Liver (tissue), 9 donors: Measurements from ENCODE around the gene ROM1. TPM values are rescaled to one million over a fixed set of nuclear protein-coding genes. Genes with fewer than 3 reads are reported as not detected.

Experiments used
- DNase-seq: peaks from one replicate; pipeline ENCODE4 v3.0.0-alpha.2; 2017; ENCODE audit warnings: low spot score
- H3K27ac ChIP-seq, 2 donors: one replicate each; pipeline ENCODE4 v1.7.0; 2013; ENCODE audit warnings: inconsistent platforms in 2 of 2, low read length in 2 of 2, control low read depth in 1 of 2, low read depth in 1 of 2, mild to moderate bottlenecking in 1 of 2
- H3K27me3 ChIP-seq, 4 donors: one replicate each; pipeline versions ENCODE4 v1.6.1 to v1.7.0; 2013; ENCODE audit warnings: low read length in 3 of 4, inconsistent platforms in 1 of 4, mild to moderate bottlenecking in 1 of 4, moderate library complexity in 1 of 4; ENCODE audit not compliant: control insufficient read depth in 4 of 4, insufficient read depth in 4 of 4
- H3K36me3 ChIP-seq, 4 donors: one replicate each; pipeline versions ENCODE4 v1.6.1 to v1.7.0; 2013; ENCODE audit warnings: low read length in 3 of 4, mild to moderate bottlenecking in 3 of 4, low read depth in 1 of 4, moderate library complexity in 1 of 4; ENCODE audit not compliant: control insufficient read depth in 4 of 4, insufficient read depth in 3 of 4
- H3K4me1 ChIP-seq, 4 donors: one replicate each; pipeline versions ENCODE4 v1.6.1 to v1.7.0; 2013; ENCODE audit warnings: low read length in 3 of 4, mild to moderate bottlenecking in 3 of 4, moderate library complexity in 1 of 4; ENCODE audit not compliant: control insufficient read depth in 4 of 4, insufficient read depth in 4 of 4
- H3K4me3 ChIP-seq, 3 donors: one replicate each; pipeline versions ENCODE4 v1.6.1 to v1.7.0; 2013; ENCODE audit warnings: low read length in 3 of 3, control low read depth in 1 of 3, low read depth in 1 of 3, mild to moderate bottlenecking in 1 of 3
- H3K9ac ChIP-seq, 2 donors: one replicate each; pipeline ENCODE4 v1.7.0; 2013; ENCODE audit warnings: low read length in 2 of 2, mild to moderate bottlenecking in 2 of 2, moderate library complexity in 2 of 2, control low read depth in 1 of 2, low read depth in 1 of 2
- H3K9me3 ChIP-seq, 4 donors: one replicate each; pipeline versions ENCODE4 v1.6.1 to v1.7.0; 2013; ENCODE audit warnings: low read length in 3 of 4; ENCODE audit not compliant: control insufficient read depth in 4 of 4
- EGR1 ChIP-seq, 2 donors: IDR thresholded peaks; 2 replicates each; pipeline ENCODE4 v1.6.1; 2016 to 2018; ENCODE audit warnings: antibody characterized with exemption in 2 of 2, low read depth in 2 of 2
- FOXA1 ChIP-seq: IDR thresholded peaks from 2 replicates; pipeline ENCODE4 v1.6.1; 2016; ENCODE audit warnings: antibody characterized with exemption
- FOXA2 ChIP-seq: IDR thresholded peaks from 2 replicates; pipeline ENCODE4 v1.6.1; 2016; ENCODE audit warnings: antibody characterized with exemption
- HNF4A ChIP-seq, 2 donors: conservative IDR thresholded peaks; 2 replicates each; pipeline ENCODE4 v1.6.1; 2016; ENCODE audit warnings: antibody characterized with exemption in 2 of 2, mild to moderate bottlenecking in 2 of 2
- HNF4G ChIP-seq: IDR thresholded peaks from 2 replicates; pipeline ENCODE4 v1.6.1; 2016; ENCODE audit warnings: antibody characterized with exemption
- NR2F2 ChIP-seq: IDR thresholded peaks from 2 replicates; pipeline ENCODE4 v1.6.1; 2016; ENCODE audit warnings: antibody characterized with exemption
- RAD21 ChIP-seq, 2 donors: IDR thresholded peaks; 2 replicates each; pipeline ENCODE4 v1.6.1; 2016; ENCODE audit warnings: antibody characterized with exemption in 2 of 2, mild to moderate bottlenecking in 2 of 2
- RXRA ChIP-seq, 2 donors: IDR thresholded peaks; 2 replicates each; pipeline ENCODE4 v1.6.1; 2017 to 2018; ENCODE audit warnings: antibody characterized with exemption in 2 of 2, mild to moderate bottlenecking in 1 of 2
- SP1 ChIP-seq: IDR thresholded peaks from 2 replicates; pipeline ENCODE4 v1.6.1; 2018; ENCODE audit warnings: antibody characterized with exemption, mild to moderate bottlenecking
- TAF1 ChIP-seq: conservative IDR thresholded peaks from 2 replicates; pipeline ENCODE4 v1.6.1; 2016; ENCODE audit warnings: antibody characterized with exemption, mild to moderate bottlenecking
- YY1 ChIP-seq: IDR thresholded peaks from 2 replicates; pipeline ENCODE4 v1.6.1; 2016; ENCODE audit warnings: antibody characterized with exemption, mild to moderate bottlenecking
- WGBS: extraction: QIAGEN DNeasy Blood & Tissue Kit; methylation state at CpG from one replicate; pipeline ENCODE4 v1.1.7; 2013; 5-methylcytosine and 5-hydroxymethylcytosine counted together
- polyA plus RNA-seq, 2 donors: library from polyadenylated mRNA; stranded (reverse) in 1 of 2; unstranded in 1 of 2; fragments of 200-250 nt in 1 of 2; fragments of >200 nt in 1 of 2; fragmentation: Nextera tagmentation in 1 of 2; extraction: Ambion mirVana in 1 of 2; gene quantifications; one replicate each; pipeline versions ENCODE4 v1.2.1 to v1.2.3, GENCODE V29; 2013 to 2015
- total RNA-seq, 2 donors: library from RNA; depleted of rRNA; stranded (reverse); fragments of >200 nt; gene quantifications; one replicate each; pipeline ENCODE4 v1.2.3, GENCODE V29; 2014
- TF ChIP-seq, protein P1 (sequence below): IDR thresholded peaks from 2 replicates; pipeline ENCODE4 v1.6.1; 2016; ENCODE audit warnings: antibody characterized with exemption
- TF ChIP-seq, protein P2 (sequence below): IDR thresholded peaks from 2 replicates; pipeline ENCODE4 v1.6.1; 2016; ENCODE audit warnings: antibody characterized with exemption
- TF ChIP-seq, protein P3 (sequence below): IDR thresholded peaks from 2 replicates; pipeline ENCODE4 v1.6.1; 2016; ENCODE audit warnings: antibody characterized with exemption, mild to moderate bottlenecking
- TF ChIP-seq, protein P4 (sequence below): fragments of 150-350 bp; IDR thresholded peaks from 2 replicates; pipeline ENCODE4 v1.5.1; 2017; ENCODE audit warnings: improper control_type of control experiment, low read depth, low read length; ENCODE audit not compliant: missing input control
- TF ChIP-seq, protein P5 (sequence below): IDR thresholded peaks from 2 replicates; pipeline ENCODE4 v1.6.1; 2016; ENCODE audit warnings: antibody characterized with exemption
- donor health status: healthy.
- donor health status: healthy.
- donor health status: healthy.
- donor health status: healthy.
- donor health status: healthy.

The ROM1 gene
- total and polyA plus RNA-seq, 4 donors = 0.84 to 3.9 (median 1.1) TPM

DNA sequence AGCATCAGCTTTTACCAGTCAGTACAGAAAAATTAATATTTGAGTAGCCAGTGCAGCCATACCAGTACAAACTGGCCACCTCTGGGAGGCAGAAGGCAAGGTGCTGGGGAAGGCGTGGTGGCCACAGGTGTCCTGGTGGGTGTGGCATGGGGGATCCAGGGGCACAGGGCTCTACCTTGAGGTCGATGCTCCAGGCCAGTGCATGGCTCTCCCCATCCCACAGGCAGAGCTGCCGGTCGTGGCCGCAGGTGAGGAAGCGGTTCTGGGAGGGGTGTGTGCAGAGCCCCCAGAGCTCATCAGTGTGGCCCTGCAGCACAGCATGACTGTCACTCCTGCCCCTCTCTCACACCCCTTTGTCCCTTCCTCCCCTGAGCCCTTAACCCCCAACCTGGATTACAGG, 7.6 kb upstream of the ROM1 start:
- Histone ChIP-seq H3K9ac (no peak overlapping the region), H3K4me3 (no peak overlapping the region), H3K4me1 (peaks cover 10 to 42% (median 24%) of the 10 kb centered on the region in 4 donors), H3K9me3 (no peaks in the 10 kb centered on the region), H3K27ac (no peak overlapping the region), H3K27me3 (no peaks in the 10 kb centered on the region), H3K36me3 (peaks cover 2 to 17% (median 3%) of the 10 kb centered on the region in 4 donors)
- no peak for DNase-seq
- TF ChIP-seq, protein P1, sequence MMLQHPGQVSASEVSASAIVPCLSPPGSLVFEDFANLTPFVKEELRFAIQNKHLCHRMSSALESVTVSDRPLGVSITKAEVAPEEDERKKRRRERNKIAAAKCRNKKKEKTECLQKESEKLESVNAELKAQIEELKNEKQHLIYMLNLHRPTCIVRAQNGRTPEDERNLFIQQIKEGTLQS = no peak
- TF ChIP-seq, protein P2, sequence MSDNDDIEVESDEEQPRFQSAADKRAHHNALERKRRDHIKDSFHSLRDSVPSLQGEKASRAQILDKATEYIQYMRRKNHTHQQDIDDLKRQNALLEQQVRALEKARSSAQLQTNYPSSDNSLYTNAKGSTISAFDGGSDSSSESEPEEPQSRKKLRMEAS = no peak
- no peak for TF ChIP-seq HNF4A (conservative IDR thresholded peaks at IDR 0.05)
- TF ChIP-seq EGR1 (IDR thresholded peaks at IDR 0.05; ENCODE audit: low read depth in 2 of 2) = no peak
- no peak for TF ChIP-seq FOXA1
- no peak for TF ChIP-seq FOXA2
- TF ChIP-seq SP1 = no peak
- no peak for TF ChIP-seq RAD21 (IDR thresholded peaks at IDR 0.05)
- TF ChIP-seq, protein P3, sequence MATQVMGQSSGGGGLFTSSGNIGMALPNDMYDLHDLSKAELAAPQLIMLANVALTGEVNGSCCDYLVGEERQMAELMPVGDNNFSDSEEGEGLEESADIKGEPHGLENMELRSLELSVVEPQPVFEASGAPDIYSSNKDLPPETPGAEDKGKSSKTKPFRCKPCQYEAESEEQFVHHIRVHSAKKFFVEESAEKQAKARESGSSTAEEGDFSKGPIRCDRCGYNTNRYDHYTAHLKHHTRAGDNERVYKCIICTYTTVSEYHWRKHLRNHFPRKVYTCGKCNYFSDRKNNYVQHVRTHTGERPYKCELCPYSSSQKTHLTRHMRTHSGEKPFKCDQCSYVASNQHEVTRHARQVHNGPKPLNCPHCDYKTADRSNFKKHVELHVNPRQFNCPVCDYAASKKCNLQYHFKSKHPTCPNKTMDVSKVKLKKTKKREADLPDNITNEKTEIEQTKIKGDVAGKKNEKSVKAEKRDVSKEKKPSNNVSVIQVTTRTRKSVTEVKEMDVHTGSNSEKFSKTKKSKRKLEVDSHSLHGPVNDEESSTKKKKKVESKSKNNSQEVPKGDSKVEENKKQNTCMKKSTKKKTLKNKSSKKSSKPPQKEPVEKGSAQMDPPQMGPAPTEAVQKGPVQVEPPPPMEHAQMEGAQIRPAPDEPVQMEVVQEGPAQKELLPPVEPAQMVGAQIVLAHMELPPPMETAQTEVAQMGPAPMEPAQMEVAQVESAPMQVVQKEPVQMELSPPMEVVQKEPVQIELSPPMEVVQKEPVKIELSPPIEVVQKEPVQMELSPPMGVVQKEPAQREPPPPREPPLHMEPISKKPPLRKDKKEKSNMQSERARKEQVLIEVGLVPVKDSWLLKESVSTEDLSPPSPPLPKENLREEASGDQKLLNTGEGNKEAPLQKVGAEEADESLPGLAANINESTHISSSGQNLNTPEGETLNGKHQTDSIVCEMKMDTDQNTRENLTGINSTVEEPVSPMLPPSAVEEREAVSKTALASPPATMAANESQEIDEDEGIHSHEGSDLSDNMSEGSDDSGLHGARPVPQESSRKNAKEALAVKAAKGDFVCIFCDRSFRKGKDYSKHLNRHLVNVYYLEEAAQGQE = no peak
- no peak for TF ChIP-seq NR2F2
- TF ChIP-seq, protein P4, sequence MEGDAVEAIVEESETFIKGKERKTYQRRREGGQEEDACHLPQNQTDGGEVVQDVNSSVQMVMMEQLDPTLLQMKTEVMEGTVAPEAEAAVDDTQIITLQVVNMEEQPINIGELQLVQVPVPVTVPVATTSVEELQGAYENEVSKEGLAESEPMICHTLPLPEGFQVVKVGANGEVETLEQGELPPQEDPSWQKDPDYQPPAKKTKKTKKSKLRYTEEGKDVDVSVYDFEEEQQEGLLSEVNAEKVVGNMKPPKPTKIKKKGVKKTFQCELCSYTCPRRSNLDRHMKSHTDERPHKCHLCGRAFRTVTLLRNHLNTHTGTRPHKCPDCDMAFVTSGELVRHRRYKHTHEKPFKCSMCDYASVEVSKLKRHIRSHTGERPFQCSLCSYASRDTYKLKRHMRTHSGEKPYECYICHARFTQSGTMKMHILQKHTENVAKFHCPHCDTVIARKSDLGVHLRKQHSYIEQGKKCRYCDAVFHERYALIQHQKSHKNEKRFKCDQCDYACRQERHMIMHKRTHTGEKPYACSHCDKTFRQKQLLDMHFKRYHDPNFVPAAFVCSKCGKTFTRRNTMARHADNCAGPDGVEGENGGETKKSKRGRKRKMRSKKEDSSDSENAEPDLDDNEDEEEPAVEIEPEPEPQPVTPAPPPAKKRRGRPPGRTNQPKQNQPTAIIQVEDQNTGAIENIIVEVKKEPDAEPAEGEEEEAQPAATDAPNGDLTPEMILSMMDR = no peak
- no peak for TF ChIP-seq HNF4G
- TF ChIP-seq RXRA (IDR thresholded peaks at IDR 0.05) = no peak
- no peak for TF ChIP-seq TAF1
- TF ChIP-seq YY1 = no peak
- TF ChIP-seq, protein P5, sequence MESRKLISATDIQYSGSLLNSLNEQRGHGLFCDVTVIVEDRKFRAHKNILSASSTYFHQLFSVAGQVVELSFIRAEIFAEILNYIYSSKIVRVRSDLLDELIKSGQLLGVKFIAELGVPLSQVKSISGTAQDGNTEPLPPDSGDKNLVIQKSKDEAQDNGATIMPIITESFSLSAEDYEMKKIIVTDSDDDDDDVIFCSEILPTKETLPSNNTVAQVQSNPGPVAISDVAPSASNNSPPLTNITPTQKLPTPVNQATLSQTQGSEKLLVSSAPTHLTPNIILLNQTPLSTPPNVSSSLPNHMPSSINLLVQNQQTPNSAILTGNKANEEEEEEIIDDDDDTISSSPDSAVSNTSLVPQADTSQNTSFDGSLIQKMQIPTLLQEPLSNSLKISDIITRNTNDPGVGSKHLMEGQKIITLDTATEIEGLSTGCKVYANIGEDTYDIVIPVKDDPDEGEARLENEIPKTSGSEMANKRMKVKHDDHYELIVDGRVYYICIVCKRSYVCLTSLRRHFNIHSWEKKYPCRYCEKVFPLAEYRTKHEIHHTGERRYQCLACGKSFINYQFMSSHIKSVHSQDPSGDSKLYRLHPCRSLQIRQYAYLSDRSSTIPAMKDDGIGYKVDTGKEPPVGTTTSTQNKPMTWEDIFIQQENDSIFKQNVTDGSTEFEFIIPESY = no peak
- 92% methylated on average over 6 of the region's 6 CpGs for WGBS

DNA sequence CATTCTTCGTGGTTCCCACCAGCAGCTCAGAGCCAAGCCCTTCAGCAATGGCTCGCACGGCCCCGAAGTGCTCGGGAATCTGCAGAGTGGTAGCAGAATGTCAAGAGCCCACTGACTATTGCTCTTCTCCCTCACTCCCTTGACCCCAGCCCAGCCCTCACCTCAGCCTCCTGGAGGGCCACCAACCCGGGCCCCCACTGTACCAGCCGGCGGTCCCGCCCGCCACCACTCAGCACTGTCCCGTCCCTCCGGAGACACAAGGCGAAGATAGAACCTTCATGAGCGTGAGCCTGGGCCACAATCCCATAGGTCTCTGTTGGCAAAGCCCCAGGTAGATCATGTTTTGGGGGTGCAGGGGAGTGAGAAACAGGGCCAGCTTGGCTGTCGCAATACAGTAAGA, 7.2 kb upstream of the ROM1 start:
- Histone ChIP-seq H3K4me1 (peaks cover 10 to 41% (median 22%) of the 10 kb centered on the region in 4 donors), H3K4me3 (no peak overlapping the region), H3K9me3 (no peaks in the 10 kb centered on the region), H3K27ac (no peak overlapping the region), H3K9ac (no peak overlapping the region), H3K36me3 (peaks cover 2 to 17% (median 3%) of the 10 kb centered on the region in 4 donors), H3K27me3 (no peaks in the 10 kb centered on the region)
- TF ChIP-seq FOXA2 (no peak), TAF1 (no peak), HNF4A (conservative IDR thresholded peaks at IDR 0.05) (no peak), RXRA (IDR thresholded peaks at IDR 0.05) (no peak), NR2F2 (no peak), EGR1 (IDR thresholded peaks at IDR 0.05; ENCODE audit: low read depth in 2 of 2) (no peak)
- TF ChIP-seq, protein P5 = no peak
- DNase-seq = no peak
- WGBS = 96% methylated on average over 15 of the region's 15 CpGs
